CD4-positive, alpha-beta T cell (primary cell): Measurements from ENCODE around the gene PHACTR3. TPM values are rescaled to one million over a fixed set of nuclear protein-coding genes. Genes with fewer than 3 reads are reported as not detected.

ENCODE experiments used
- ATAC-seq: fragments of 200-7000 bp; cut with Tn5 transposase; one replicate; pipeline ENCODE4 v1.10.0; 2022; ENCODE audit warnings: mild to moderate bottlenecking; ENCODE audit not compliant: poor library complexity
- CTCF ChIA-PET: fragments of 350-600 bp; sonication (Branson Sonifier 250); formaldehyde crosslinking; loops from one replicate; lab custom pipeline; 2021; ENCODE audit warnings: antibody characterized with exemption, inconsistent platforms; lab: Charles Lee
- POLR2A ChIA-PET: fragments of 350-600 bp; sonication (Branson Sonifier 250); formaldehyde crosslinking; loops from one replicate; lab custom pipeline; 2021; ENCODE audit warnings: antibody characterized with exemption, inconsistent platforms; lab: Charles Lee
- DNase-seq, 14 experiments: peaks; one replicate each; pipeline ENCODE4 v3.0.0-alpha.2; 2013 to 2020; ENCODE audit warnings: mixed read lengths in 2 of 14
- H3K27ac ChIP-seq, 2 donors: one replicate each; pipeline versions ENCODE4 v1.5.1 to v1.7.0; 2013; ENCODE audit warnings: low read length in 2 of 2, low read depth in 1 of 2, mild to moderate bottlenecking in 1 of 2
- H3K27me3 ChIP-seq, 2 experiments: 1 replicate in 1 of 2; 2 replicates in 1 of 2; pipeline versions ENCODE4 v1.6.1 to v1.7.0; 2013; ENCODE audit warnings: low read length in 2 of 2, control low read depth in 1 of 2, mild to moderate bottlenecking in 1 of 2, moderate library complexity in 1 of 2; ENCODE audit not compliant: insufficient read depth in 2 of 2, control insufficient read depth in 1 of 2
- H3K36me3 ChIP-seq: one replicate; pipeline ENCODE4 v1.6.1; 2013; ENCODE audit warnings: low read length, control low read depth; ENCODE audit not compliant: insufficient read depth
- H3K4me1 ChIP-seq: one replicate; pipeline ENCODE4 v1.6.1; 2013; ENCODE audit warnings: low read length, control low read depth; ENCODE audit not compliant: insufficient read depth
- H3K4me3 ChIP-seq: one replicate; pipeline ENCODE4 v1.5.1; 2013; ENCODE audit warnings: mild to moderate bottlenecking, low read length, moderate library complexity
- H3K9me3 ChIP-seq, 2 experiments: 1 replicate in 1 of 2; 2 replicates in 1 of 2; pipeline versions ENCODE4 v1.6.1 to v1.7.0; 2013; ENCODE audit warnings: low read length in 2 of 2, mild to moderate bottlenecking in 2 of 2, control low read depth in 1 of 2, moderate library complexity in 1 of 2; ENCODE audit not compliant: control insufficient read depth in 1 of 2, insufficient read depth in 1 of 2
- H3K27ac Mint-ChIP-seq: one replicate; pipeline ENCODE4 v1.8.0; 2020; ENCODE audit warnings: mixed read lengths
- H3K27me3 Mint-ChIP-seq: one replicate; pipeline ENCODE4 v1.8.0; 2021; ENCODE audit warnings: mixed read lengths
- H3K36me3 Mint-ChIP-seq: one replicate; pipeline ENCODE4 v1.8.0; 2021; ENCODE audit warnings: low read depth, mixed read lengths
- H3K4me1 Mint-ChIP-seq: one replicate; pipeline ENCODE4 v1.8.0; 2021; ENCODE audit warnings: low read depth, mixed read lengths
- H3K4me3 Mint-ChIP-seq: one replicate; pipeline ENCODE4 v1.8.0; 2020; ENCODE audit warnings: mild to moderate bottlenecking, mixed read lengths
- H3K9me3 Mint-ChIP-seq: one replicate; pipeline ENCODE4 v1.8.0; 2020; ENCODE audit warnings: mixed read lengths
- intact Hi-C, 2 experiments: fragments of 100-400 bp; cut with DNase I in 1 of 2; cut with micrococcal nuclease in 1 of 2; formaldehyde crosslinking; loops; one replicate each; pipeline versions ENCODE4 v1.15.1 to v1.9.0; 2023 to 2025; cut with DNase I, micrococcal nuclease
- total RNA-seq, 174 experiments: library from RNA in 2 of 174; stranded (reverse) in 2 of 174; gene quantifications; one replicate each; pipeline ENCODE4 v1.2.3 and lab custom pipeline; 2021 to 2026
- TF ChIP-seq, protein P1 (sequence below): fragments of 200-600 bp; IDR thresholded peaks from one replicate; pipeline ENCODE4 v1.8.0; 2022; ENCODE audit warnings: antibody characterized with exemption, mild to moderate bottlenecking

The PHACTR3 gene
- total RNA-seq, 2 experiments from 2014 or later, result not detected

DNA sequence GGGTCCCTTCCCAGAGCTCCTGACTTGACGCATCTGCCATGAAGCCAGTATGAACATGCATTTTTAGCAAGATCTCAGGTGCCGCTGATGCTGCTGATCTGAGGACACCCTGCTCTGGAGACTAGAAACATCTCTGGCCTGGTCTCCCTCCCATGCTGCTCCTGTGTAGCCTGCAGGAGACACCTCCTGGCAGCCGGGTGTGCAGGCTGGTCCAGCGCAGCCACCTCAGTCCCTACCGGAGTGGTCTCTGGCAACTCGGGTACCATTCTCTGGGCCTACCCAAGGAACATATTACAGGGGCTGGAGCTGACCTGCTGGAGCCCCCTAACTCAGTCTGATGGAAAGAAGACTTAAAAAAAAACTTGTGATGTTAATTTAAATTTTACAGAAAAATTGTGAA lies 20.1 kb downstream of the PHACTR3 start:
- Histone ChIP-seq H3K9me3 (peaks cover 0 to 13% of the 10 kb centered on the region in 2 experiments), H3K27ac (no peak overlapping the region), H3K27me3 (peaks cover 0 to 3% of the 10 kb centered on the region in 2 experiments), H3K36me3 (no peaks in the 10 kb centered on the region), H3K4me1 (no peaks in the 10 kb centered on the region), H3K4me3 (no peak overlapping the region)
- Mint-ChIP-seq H3K27me3 (peaks cover 26% of the 10 kb centered on the region), H3K36me3 (no peaks in the 10 kb centered on the region), H3K4me3 (no peak overlapping the region), H3K27ac (no peak overlapping the region), H3K9me3 (no peaks in the 10 kb centered on the region), H3K4me1 (no peaks in the 10 kb centered on the region)
- ATAC-seq, result no peak
- intact Hi-C loops, result loop anchor here in 1 of 2 experiments (10.0 kb wide), 1 partner anchor 990 kb away; no protein-coding TSS in a partner anchor
- TF ChIP-seq, protein P1, sequence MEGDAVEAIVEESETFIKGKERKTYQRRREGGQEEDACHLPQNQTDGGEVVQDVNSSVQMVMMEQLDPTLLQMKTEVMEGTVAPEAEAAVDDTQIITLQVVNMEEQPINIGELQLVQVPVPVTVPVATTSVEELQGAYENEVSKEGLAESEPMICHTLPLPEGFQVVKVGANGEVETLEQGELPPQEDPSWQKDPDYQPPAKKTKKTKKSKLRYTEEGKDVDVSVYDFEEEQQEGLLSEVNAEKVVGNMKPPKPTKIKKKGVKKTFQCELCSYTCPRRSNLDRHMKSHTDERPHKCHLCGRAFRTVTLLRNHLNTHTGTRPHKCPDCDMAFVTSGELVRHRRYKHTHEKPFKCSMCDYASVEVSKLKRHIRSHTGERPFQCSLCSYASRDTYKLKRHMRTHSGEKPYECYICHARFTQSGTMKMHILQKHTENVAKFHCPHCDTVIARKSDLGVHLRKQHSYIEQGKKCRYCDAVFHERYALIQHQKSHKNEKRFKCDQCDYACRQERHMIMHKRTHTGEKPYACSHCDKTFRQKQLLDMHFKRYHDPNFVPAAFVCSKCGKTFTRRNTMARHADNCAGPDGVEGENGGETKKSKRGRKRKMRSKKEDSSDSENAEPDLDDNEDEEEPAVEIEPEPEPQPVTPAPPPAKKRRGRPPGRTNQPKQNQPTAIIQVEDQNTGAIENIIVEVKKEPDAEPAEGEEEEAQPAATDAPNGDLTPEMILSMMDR, result no peak
- ChIA-PET POLR2A (no interaction called here), CTCF (no interaction called here)
- no peak for DNase-seq

DNA sequence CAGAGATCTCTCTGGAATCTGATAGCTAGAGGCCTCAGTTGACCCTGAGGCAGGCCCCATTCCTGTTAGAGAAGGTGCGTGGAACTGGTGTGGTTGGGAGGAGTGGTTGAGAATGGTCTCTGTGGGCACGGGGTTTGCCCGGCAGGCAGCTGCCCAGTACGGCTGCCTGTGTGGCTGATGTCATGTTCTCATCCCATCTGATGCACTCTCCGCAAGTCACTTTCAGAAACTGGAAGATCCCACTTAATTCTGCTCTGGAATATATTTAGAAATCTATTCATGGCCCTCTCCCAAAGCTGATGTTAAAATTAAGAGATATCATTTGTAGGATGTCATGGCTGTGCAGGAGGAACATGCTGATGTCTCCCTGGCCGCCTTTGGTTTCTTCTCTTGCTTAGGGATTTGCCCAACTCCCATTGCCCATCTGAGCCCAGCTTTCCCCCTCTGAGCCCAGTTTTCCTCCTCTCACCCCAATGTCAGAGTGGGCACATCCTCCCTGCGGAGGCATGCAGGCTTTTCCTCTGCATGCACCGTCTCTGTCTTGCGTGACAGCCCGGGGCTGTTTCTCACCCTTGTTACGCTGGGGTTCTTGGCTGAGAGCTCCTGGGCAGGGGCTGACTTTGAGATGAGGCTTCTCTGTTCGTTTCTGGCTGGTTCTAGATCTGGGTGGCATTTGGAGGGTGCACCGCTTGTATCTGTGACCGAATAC lies 21.0 kb downstream of the PHACTR3 start:
- H3K27ac ChIP-seq, result no peak overlapping the region
- no peak overlapping the region for H3K4me3 ChIP-seq
- POLR2A ChIA-PET, result no interaction called here
- H3K27ac Mint-ChIP-seq, result no peak overlapping the region
- no peaks in the 10 kb centered on the region for H3K9me3 Mint-ChIP-seq
- ATAC-seq, result no peak
- peaks cover 0 to 14% of the 10 kb centered on the region in 2 experiments for H3K9me3 ChIP-seq
- CTCF ChIA-PET, result no interaction called here
- H3K4me3 Mint-ChIP-seq, result no peak overlapping the region
- H3K27me3 ChIP-seq, result peaks cover 0 to 3% of the 10 kb centered on the region in 2 experiments
- intact Hi-C loops, result loop anchor here in 1 of 2 experiments (10.0 kb wide), 1 partner anchor 989 kb away; no protein-coding TSS in a partner anchor
- TF ChIP-seq, protein P1, result no peak
- H3K27me3 Mint-ChIP-seq, result peaks cover 27% of the 10 kb centered on the region
- H3K36me3 Mint-ChIP-seq, result no peaks in the 10 kb centered on the region
- H3K4me1 ChIP-seq, result no peaks in the 10 kb centered on the region
- no peaks in the 10 kb centered on the region for H3K36me3 ChIP-seq
- H3K4me1 Mint-ChIP-seq, result no peaks in the 10 kb centered on the region
- DNase-seq, result no peak

DNA sequence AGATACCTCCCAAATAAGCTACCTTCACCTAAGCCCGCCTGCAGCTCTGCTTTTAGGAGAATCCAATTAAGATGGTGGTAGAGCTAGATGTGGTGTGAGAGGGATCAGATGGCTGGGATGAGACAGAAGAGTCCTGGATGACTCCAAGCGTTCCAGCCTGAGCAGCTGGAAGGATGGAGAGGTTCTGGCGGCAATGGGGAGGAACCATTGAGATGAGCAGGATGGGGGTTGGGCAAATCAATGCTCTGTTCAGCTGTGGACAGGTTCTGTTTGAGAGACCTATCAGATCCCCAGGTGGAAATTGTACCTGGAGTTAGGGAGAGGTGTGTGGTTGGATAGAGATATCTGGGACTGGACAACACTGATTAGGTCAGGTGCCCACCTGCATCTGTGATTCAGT lies 23.0 kb downstream of the PHACTR3 start:
- DNase-seq (no peak), ATAC-seq (no peak)
- TF ChIP-seq, protein P1, result no peak
- H3K4me3 Mint-ChIP-seq, result no peak overlapping the region
- no peak overlapping the region for H3K4me3 ChIP-seq
- H3K9me3 ChIP-seq, result peaks cover 0 to 11% of the 10 kb centered on the region in 2 experiments
- intact Hi-C loops, result loop anchor here in 1 of 2 experiments (10.0 kb wide), 1 partner anchor 988 kb away; no protein-coding TSS in a partner anchor
- ChIA-PET CTCF (no interaction called here), POLR2A (no interaction called here)
- H3K36me3 Mint-ChIP-seq, result no peaks in the 10 kb centered on the region
- H3K27me3 ChIP-seq, result no peaks in the 10 kb centered on the region
- no peaks in the 10 kb centered on the region for H3K4me1 ChIP-seq
- H3K36me3 ChIP-seq, result no peaks in the 10 kb centered on the region
- H3K27ac ChIP-seq, result no peak overlapping the region
- peaks cover 19% of the 10 kb centered on the region for H3K27me3 Mint-ChIP-seq
- no peaks in the 10 kb centered on the region for H3K9me3 Mint-ChIP-seq
- no peak overlapping the region for H3K27ac Mint-ChIP-seq
- H3K4me1 Mint-ChIP-seq, result no peaks in the 10 kb centered on the region
